Stimulated activated CD8-positive, alpha-beta memory T cell treated with anti-CD3 and anti-CD28 coated beads, Interleukin-4, amount 100 ng/mL, for 1 hour (primary cell): ENCODE data around the gene ZNF70.

Experiments used
- DNase-seq, 2 donors: peaks; one replicate each; pipeline ENCODE4 v3.0.0-alpha.2; 2020; ENCODE audit warnings: low read depth in 2 of 2, low spot score in 1 of 2

ZNF70 gene

DNA sequence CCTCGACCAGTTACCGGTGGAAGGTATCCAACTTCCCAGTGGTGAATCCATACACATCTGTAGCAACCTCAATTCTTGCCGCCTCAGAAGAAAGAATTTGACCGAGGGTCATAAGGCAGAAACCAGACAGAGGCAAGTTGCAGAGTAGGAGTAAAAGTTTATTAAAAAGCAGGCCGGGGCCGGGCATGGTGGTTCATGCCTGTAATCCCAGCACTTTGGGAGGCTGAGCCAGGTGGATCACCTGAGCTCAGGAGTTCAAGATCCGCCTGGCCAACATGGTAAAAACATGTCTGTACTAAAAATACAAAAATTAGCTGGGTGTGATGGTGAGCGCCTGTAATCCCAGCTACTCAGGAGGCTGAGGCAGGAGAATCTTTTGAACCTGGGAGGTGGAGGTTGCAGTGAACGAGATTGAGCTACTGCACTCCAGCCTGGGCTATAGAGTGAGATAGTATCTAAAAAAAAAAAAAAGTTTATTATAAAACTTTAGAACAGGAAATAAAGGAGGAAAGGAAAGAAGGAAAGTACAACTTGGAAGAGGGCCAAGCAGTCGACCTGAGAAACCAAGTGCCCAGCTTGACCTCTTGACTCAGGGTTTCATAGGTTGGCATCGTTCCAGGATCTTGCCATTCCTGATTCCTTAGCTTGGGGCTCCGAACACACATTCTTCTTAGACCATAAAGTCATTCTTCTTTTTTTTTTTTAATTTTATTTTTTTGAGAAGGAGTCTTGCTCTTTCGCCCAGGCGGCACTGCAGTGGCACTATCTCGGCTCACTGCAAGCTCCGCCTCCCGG is 32.3 kb downstream of the ZNF70 start:
- DNase-seq = no peak

DNA sequence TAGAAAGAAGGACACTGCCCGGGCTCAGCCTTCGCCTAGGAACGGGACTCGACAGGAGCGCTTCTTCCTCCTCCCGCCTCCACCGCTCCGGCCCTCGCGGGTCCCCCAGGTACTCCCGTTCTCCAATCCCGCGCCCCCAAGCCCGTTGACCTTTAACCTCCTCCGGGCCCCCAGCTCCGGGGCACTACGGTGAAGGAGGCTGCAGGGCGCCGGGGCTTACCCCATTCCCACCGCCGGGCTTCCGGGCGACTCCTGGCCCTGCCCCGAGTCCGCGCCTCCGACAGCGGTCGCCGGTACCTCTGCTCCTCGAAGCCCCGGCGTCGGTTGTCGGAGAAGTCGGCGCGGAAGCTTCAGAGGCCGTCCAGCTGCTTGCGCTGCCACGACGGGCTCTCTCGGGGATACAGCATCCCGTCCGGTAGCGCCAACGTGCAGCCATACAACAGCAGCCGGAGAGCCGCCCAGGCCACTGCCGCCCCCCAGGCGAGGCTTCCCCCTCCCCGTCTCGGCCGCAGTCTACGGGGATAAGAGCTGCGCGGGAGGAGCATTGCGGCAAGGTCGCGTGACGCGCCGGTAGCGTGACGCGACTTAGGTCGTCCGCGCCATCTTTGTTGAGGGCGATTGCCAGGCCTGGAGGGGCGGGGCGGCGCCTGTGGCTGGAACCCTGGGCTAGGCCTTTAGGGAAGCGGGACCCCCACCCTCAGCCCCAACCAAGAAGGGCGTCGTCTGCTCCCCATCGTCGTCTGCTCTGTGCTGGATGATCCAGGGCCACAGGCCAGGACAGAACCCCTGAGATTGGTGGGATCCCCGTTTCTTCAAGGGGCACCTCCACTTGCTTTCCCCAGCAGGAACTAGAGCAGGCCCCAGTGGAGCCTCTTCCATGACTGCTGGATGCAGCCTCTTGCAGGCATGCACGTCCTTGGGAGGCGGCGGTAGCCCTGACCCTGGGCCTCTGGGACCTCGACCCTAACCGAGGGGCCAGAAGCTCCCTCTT is 33.8 kb downstream of the ZNF70 start:
- DNase-seq = peak; percentile 50 to 66

DNA sequence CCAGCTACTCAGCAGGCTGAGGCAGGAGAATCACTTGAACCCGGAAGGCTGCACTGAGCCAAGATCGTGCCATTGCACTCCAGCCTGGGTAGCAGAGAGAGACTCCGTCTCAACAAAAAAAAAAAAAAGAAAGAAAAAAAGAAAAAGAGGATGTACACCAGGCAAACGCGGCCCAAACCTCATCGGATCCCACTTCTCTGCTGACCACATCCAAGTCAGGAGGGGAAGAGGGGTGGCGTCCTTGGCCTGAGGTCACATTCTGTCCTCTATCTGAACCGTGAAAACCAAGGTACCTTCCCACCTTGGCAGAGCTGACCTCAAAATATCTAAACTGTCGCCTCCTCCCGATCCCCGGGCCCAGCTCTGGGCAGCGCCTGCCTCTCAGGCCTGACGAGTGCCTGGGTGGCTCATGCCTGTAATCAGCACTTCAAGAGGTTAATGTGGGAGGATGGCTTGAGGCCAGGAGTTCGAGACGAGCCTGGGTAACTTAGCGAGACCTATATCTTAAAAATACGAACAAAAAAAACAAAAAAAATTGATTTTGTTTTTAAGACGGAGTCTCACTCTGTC is 35.0 kb downstream of the ZNF70 start:
- DNase-seq = no peak

- no peak for DNase-seq
These were observed 36.0 kb downstream of the ZNF70 start for GRCh38 chr22:23714596-23715578.

- no peak for DNase-seq
These were observed 37.0 kb downstream of the ZNF70 start for GRCh38 chr22:23713696-23714595.

DNA sequence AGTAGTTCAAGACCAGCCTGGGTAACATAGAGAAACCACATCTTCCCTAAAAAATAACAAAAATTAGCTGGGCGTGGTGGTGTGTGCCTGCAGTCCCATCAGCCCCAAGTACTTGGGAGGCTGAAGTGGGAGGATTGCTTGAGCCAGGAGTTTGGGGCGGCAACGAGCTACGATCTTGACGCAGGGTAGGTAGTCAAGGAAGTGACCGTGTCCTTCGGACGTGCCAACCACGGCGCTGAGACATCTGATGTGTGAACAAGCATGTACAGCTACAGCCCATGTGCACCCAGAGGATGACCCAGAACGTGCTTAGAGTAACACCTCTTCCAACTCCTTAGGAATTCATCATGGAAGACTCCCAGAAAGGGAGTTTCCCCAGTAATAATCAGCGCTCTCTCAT is 38.7 kb downstream of the ZNF70 start:
- DNase-seq = no peak

- DNase-seq = no peak
These were observed 41.8 kb downstream of the ZNF70 start for GRCh38 chr22:23709107-23709506.

GRCh38 chr22:23708270-23708669 is 42.6 kb downstream of the ZNF70 start:
- no peak for DNase-seq

DNA sequence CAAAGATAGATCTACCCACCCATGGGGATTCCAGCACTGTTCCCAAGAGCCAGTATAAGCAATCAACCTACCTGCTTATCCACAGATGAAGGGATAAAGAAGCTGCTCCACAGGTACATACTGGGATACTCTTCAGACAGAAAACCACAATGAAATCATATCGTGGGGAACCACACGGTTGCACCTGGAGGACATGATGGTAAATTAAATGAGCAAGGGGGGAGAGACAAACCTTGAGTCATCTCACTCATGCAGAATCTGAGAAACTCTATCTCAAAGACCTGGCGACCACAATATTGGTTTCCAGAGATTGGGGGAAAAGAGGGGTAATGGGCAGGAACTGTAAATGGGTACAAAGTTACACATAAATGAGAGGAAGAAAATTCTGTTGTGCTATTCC is 45.6 kb downstream of the ZNF70 start:
- DNase-seq = no peak

DNA sequence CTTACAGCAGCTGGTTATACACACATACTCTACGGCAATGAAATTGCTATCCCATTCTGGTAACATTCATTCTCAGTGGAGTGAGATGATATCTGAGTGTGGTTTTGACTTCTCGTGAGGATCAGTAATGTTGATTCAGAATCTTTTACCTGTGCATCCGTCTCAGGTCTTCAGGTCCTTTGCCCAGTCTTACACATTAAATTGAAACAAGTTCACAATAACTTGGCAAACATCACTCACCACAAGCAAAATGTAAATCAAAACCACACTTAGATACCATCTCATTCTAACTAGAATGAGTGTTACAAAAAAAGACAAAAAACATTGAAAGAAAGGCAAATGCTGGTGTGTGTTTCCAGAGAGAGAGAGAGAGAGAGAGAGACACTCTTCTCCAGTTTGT is 46.1 kb downstream of the ZNF70 start:
- DNase-seq = no peak

GRCh38 chr22:23704062-23704461 is 46.9 kb downstream of the ZNF70 start:
- DNase-seq = no peak

GRCh38 chr22:23700706-23701105 is 50.2 kb downstream of the ZNF70 start:
- DNase-seq = no peak

GRCh38 chr22:23698673-23699235 is 52.2 kb downstream of the ZNF70 start:
- DNase-seq = no peak

GRCh38 chr22:23698094-23698493 is 52.8 kb downstream of the ZNF70 start:
- no peak for DNase-seq

DNA sequence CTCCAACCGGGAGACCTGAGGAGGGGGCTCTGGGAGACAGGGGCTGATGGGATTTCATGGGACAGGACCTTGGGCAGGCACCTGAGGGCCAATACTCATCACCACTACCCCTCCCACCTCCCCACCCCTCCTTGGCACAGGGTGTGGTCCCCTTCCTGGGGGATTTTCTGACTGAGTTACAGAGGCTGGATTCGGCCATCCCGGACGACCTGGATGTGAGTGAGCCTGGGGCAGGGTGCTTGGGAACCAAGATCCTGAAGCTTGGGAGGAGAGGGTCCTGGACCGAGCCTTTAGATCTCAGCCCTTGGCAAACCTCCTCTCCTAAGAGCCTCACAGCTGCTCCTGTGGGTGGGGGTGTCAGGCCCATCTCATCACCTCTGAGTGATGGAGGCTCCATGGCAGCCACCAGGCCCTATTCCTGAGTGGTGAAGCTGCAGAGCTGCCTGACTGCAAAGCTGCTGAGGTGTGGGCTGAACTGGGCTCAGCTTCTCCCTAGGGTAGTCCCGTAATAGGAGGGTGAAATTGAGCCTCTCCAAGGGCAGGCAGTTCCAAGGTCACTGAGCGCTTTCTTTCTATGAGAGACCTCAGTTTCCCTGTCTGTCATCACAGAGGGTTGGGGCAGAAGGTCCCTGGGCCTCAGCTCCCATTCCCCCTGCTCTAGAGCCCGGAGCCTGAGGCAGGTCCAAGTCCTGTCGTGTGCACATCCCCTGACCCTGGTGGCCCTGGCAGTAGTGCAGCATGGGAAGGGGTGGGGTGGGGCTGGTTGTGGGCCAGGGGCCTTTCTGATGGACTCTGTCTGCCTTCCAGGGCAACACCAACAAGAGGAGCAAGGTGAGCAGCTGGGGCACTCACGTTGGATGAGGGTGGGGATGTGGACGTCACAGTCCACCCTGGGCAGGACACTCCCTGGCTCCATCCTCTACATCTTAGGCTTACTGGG is 53.6 kb downstream of the ZNF70 start:
- no peak for DNase-seq

DNA sequence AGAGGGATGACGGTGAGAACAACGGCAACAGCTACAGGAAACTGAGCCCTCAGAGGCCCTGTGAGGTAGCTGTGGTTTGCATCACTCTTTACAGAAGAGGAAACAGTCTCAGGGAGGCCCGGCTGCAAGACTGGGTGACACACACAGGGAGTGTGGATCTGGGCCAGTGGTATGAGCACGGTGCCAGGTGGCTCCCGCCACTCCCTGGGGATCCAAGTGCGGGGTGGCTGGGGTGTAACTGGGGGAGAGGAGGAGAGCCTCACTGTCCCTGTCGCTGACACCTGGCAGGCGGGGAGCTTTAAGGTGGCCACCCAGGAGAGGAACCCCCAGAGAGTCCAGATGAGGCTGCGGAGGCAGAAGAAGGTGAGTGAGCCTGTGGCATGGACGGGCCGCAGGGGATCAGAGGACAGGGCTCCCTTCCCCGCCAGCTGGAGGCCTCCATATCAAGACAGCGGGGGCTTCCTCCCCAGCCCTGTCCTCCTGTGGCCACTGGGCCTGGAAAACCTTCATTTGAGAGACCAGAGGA is 54.5 kb downstream of the ZNF70 start:
- peak; percentile 39 to 63 for DNase-seq

GRCh38 chr22:23695571-23696325 is 55.2 kb downstream of the ZNF70 start:
- DNase-seq = no peak
